ENCODE data around the gene DSG2.

GRCh38 chr18:31506024-31506742 is 8.2 kb downstream of the DSG2 start:
- no peak for TF ChIP-seq ESRRG (CRISPR knock-in tag; IDR thresholded peaks at IDR 0.05)
- no peak for TF ChIP-seq TCF4 (CRISPR knock-in tag; IDR thresholded peaks at IDR 0.05; ENCODE audit: borderline replicate concordance)
